ENCODE data around the gene ERC1.
"Not testable (repeated sequence)": the region's sequence is repeated elsewhere in the genome, so short reads cannot be mapped to it uniquely, and the experiment has no call there.

ERC1 gene

DNA sequence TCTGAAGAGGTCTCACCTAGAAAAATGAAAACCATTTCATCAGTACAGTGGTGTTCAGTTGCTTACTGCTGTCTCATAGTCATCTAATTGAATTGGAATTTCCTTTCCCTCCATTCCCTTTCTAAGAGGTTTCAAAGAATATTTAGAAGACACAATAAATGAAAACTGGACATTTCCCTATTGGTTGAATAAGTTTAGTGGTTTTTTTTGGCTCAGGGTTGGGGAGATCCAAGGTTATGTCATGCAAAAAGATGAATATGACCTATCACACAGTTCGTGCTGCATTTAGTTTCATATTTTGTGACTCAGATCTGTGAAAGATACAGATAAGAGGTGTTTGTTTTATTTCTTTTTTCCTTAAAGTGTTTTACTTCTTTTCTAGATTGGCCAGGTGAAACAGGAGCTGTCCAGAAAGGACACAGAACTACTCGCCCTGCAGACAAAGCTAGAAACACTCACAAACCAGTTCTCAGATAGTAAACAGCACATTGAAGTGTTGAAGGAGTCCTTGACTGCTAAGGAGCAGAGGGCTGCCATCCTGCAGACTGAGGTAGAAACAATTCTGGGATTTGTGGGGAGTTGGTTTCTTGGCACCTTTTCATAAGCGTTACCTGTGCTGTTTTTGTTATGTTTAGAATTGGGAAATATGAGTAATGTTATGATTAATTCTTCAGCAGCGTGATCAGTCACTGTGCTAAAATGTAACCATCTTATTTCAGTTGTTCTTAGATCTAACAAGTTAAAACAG, 124.6 kb downstream of the ERC1 start:
- no peak for DNase-seq (ENCODE audit: insufficient read length, low spot score)
- peak; percentile 74 for FAIRE-seq

DNA sequence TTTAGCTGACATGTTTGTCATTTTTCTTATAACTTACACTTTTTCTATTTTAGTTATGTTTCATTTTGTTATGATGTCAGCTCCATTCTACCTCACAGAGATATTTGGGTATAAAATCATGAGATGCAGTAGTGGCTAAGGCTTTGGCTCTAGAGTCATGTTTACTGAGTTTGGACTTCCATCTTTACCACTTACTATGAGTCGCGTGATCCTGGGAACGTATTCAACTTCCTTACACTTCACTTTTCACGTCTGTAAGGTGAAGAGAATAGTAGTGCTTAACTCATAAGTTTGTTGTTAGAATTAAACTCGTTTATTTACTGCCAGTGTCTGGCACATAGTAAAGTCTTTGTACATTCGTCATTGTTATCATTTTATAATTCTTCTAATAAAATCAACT, 126.3 kb downstream of the ERC1 start:
- DNase-seq (ENCODE audit: insufficient read length, low spot score) (no peak), FAIRE-seq (no peak)

GRCh38 chr12:1117970-1118563, 127.0 kb downstream of the ERC1 start:
- peak; percentile 76 for FAIRE-seq

GRCh38 chr12:1122786-1123185, 131.8 kb downstream of the ERC1 start:
- FAIRE-seq (peak; percentile 68), DNase-seq (ENCODE audit: insufficient read length, low spot score) (no peak)

More at GRCh38 chr12:1117970-1118563, 127.0 kb downstream of the ERC1 start:
- peak; percentile 54 for DNase-seq (ENCODE audit: insufficient read length, low spot score)

GRCh38 chr12:1126091-1126490, 135.1 kb downstream of the ERC1 start:
- FAIRE-seq, result no peak
- no peak for DNase-seq (ENCODE audit: insufficient read length, low spot score)

DNA sequence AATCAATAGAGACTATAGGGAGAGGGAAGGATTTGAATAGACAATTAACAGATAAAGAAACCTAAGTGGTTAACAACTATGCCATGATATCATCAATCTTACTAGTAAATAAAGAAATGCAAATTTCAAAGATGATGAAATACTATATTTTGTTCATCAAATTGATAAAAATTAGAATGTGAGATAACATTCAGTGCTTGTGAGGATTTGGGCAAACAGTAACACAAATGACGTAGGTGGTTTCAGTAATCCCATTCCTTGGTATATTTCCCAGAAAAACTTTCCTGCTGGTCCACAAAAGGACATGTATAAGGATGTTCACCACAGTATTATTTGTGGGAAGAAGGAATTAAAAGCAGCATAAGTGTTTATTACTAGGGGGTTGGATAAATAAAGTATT, 136.0 kb downstream of the ERC1 start:
- DNase-seq (ENCODE audit: insufficient read length, low spot score) (no peak), FAIRE-seq (no peak)

GRCh38 chr12:1130164-1130563, 139.1 kb downstream of the ERC1 start:
- DNase-seq (ENCODE audit: insufficient read length, low spot score) (no peak), FAIRE-seq (no peak)

GRCh38 chr12:1130571-1130970, 139.5 kb downstream of the ERC1 start:
- no peak for FAIRE-seq

DNA sequence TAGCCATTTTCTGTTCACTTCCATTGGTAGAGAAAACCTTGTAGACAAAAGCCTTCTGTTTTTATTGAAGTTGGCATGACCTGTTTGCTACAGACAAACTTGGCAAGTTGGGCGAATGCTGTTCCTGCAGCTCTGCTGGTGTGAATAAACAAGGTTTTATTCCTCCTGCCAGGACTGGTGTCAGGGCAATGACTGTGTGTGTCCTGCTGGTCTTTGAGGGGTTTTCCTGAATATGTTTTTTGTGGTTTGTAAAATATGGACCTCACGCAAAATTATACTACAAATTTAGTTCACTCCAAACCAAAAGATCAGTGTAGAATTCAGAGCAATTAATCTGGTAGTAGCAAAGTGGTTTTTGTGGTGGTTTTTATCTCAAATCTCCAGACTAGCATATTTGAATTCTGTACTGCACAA, 140.8 kb downstream of the ERC1 start:
- FAIRE-seq (no peak), DNase-seq (ENCODE audit: insufficient read length, low spot score) (no peak)

More at GRCh38 chr12:1130571-1130970, 139.5 kb downstream of the ERC1 start:
- no peak for DNase-seq (ENCODE audit: insufficient read length, low spot score)

DNA sequence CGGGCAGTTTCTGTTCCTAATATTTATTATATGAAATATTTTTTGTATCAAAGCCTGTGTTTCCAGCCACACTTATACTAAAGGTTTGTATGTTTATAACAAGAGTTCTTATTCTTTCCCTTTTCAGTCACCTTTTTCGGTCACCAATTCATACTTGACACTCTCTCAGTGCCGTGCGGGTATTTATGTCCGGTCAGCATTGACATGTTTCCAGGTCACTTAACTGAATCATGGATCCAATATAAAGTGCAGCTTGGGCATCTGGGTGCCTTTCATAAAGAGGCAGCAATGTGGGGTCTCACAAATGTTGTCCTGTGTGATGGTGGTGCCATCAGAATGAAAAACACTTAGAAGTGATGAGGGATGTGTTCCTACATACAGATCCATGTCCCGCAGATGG, 141.3 kb downstream of the ERC1 start:
- DNase-seq (ENCODE audit: insufficient read length, low spot score) (no peak), FAIRE-seq (no peak)

DNA sequence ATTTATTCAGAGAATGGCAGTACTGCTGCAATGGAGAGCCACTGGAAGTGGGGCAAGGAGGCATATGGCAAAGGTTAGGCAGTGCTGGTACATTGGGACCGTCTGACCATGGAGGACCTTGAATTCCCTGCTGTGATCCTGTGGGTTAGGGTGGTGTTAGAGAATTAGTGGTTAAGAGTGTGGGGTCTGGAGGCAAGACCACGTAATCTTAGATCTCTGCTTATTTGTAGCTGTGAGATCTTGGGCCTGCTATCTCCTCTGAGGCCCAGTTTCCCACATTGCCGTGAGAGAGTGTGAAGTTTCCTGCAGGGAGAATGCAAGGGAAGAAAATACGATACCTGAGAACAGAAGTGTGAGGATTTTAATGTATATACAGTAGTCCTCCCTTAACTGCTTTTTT, 147.7 kb downstream of the ERC1 start:
- FAIRE-seq, result no peak
- DNase-seq (ENCODE audit: insufficient read length, low spot score), result no peak

- DNase-seq (ENCODE audit: insufficient read length, low spot score); FAIRE-seq: not testable (repeated sequence)
Measured at GRCh38 chr12:1146758-1147157, 155.7 kb downstream of the ERC1 start.

DNA sequence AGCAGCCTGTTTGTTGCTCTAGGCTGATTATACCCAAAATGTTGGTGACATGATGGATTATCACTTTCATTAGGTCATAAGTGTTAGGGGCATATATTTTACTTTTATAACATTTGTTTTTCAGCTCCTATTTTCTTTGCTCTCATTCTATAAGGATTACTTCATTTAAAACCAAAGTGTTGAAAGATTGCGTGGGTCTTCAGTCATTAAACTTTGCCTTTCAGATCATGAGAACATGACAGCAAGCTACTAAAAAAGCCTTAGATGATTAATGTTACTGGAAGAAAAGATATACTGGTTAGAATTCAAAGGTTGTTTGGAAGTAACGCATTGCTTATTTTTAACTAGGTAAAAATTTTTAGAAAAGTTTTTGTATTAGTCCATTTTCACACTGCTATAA, 156.8 kb downstream of the ERC1 start:
- FAIRE-seq (no peak), DNase-seq (ENCODE audit: insufficient read length, low spot score) (no peak)

DNA sequence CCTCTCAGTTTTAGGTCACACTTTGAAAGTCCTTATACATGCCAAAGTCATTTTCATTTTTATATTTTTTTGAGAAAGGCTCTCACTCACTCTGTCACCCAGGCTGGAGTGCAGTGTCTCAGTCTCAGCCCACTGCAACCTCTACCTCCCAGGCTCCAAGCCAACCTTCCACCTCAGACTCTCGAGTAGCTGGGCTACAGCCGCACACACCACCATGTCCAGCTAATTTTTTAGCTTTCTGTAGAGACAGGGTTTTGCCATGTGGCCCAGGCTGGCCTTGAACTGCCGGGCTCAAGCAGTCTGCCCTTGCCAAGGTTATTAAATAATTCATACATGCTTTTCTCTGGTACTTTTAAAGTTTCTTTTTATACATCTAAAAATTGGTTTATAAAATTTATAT, 166.0 kb downstream of the ERC1 start:
- DNase-seq (ENCODE audit: insufficient read length, low spot score) (no peak), FAIRE-seq (no peak)

DNA sequence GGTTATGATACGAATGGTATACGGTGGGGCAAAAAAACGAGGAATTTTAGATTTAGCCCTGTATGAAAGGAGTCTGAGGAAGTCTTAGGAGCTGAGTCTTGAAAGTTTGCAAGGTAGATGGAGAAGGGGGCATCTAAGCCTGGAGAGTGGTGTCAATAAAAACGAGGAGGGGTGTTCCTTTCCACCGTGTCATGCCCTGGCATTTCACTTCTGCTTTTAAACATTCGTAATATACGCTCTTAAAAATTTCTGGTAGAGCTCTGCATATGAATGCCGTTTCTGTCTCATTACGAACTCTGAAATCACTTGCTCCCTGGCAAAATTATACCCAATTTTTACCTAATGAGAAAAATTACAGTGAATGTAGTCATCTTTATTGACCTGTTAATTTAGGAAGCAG, 170.2 kb downstream of the ERC1 start:
- no peak for DNase-seq (ENCODE audit: insufficient read length, low spot score)
- FAIRE-seq, result no peak

DNA sequence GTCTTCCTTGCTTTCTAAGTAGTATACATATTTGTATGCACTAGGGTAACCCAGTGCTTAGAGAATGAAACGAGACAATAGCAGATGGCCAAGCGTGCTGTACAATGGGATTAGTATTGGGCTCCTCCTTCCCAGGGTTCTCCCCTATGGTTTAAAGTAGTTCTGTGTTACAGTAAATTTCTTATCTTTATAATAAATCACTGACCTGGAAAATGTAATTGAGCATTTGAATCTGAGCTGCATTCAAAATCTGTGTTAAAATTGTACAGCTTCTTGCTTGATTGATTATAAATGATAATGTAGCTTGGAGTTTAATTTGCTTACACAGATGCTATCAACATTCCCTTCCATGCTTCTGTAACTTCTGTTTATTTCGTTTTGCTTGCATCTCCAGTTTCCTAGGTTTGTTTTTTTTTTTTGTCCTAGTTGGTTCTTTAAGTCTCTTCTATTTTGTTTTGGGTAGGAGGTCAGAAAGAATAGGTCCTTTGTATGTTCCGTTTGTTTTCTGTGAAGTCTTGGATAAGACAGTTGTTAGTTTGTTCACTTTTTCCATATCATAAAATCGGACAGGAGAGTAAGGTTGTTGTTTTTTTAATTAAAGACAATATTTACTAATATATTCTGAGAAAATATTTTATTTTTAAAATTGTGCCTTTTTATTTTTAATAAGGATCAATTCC, 171.2 kb downstream of the ERC1 start:
- no peak for FAIRE-seq
- DNase-seq (ENCODE audit: insufficient read length, low spot score), result no peak

DNA sequence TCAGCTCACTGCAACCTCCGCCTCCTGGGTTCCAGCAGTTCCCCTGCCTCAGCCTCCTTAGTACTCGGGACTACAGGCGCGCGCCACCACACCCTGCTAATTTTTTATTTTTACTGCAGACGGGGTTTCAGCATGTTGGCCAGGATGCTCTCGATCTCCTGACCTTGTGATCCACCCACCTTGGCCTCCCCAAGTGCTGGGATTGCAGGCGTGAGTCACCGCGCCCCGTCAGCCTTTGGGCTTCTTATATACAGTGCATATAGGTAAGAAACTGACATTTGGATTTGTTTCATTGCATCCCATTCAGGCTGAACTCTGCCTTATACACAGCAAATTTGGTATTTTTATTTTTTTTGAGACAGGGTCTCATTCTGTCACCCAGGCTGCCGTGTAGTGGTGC, 176.8 kb downstream of the ERC1 start:
- DNase-seq (ENCODE audit: insufficient read length, low spot score) (no peak), FAIRE-seq (no peak)

- FAIRE-seq (no peak), DNase-seq (ENCODE audit: insufficient read length, low spot score) (no peak)
Measured at GRCh38 chr12:1170411-1170810, 179.4 kb downstream of the ERC1 start.

DNA sequence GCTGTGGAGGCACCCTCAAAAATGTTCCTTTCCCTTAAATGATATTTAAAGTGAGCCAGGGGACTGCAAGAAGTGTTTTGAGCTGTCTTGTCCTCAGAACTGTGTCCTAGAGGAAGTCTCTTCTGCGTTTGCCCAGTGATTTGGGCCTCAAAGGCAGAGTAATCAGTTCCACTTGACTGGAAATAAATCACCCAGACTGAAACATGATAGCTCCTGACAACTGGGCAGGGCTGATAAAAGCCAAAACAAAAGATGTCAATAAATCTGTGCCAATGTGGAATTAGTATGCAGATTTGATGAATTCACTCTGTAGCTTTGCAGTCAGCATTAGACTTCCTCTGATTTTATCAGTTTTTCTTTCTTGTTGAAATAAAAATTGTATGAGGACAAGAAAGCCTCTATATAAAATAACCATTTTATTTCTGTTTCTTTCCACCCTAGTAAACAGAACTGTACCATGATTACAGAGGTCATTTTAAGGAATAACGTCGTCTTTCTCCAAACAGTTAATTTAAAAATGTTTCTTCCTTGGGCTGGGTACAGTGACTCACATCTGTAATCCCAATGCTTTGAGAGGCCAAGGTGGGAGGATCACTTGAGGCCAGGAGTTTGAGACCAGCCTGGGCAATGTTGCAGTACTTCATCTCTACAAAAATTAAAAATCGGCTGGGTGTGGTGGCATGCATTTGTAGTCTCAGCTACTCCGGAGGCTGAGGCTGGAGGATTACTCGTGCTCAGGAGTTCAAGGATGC, 180.8 kb downstream of the ERC1 start:
- DNase-seq (ENCODE audit: insufficient read length, low spot score) (peak; percentile 30), FAIRE-seq (no peak)

- DNase-seq (ENCODE audit: insufficient read length, low spot score), result no peak
Measured at GRCh38 chr12:1173781-1174617, 183.0 kb downstream of the ERC1 start.

More at GRCh38 chr12:1173781-1174617, 183.0 kb downstream of the ERC1 start:
- FAIRE-seq, result peak; percentile 60
